ENCODE data around the gene FDX1.
"Not testable (repeated sequence)": the region's sequence is repeated elsewhere in the genome, so short reads cannot be mapped to it uniquely, and the experiment has no call there.

The FDX1 gene

DNA sequence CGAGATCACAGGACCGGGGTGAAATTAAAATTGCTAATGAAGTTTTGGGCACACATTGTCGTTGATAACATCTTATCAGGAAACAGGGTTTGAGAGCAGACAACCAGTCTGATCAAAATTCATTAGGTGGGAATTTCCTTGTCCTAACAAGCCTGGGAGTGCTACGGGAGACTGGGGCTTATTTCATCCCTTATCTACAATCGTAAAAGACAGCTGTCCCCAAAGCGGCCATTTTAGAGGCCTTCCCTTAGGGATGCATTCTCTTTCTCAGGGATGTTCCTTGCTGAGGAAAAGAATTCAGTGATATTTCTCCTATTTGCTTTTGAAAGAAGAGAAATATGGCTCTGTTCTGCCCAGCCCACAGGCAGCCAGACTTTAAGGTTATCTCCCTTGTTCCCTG lies 8.1 kb upstream of the FDX1 start:
- H4K8ac ChIP-seq (ENCODE audit: low read depth, low read length); H2BK5ac ChIP-seq (ENCODE audit: low read depth, low read length, poor library complexity); H3K9me3 ChIP-seq (ENCODE audit: insufficient read depth, low read depth, low read length); DNase-seq; H2BK120ac ChIP-seq (ENCODE audit: insufficient read depth, low read length, poor library complexity); H3K23ac ChIP-seq (ENCODE audit: low read length); H3K18ac ChIP-seq (ENCODE audit: low read length); H3K36me3 ChIP-seq (ENCODE audit: control insufficient read depth in 1 of 2, insufficient read depth in 2 of 2, low read length in 2 of 2); H2AFZ ChIP-seq (ENCODE audit: insufficient read depth, low read length, poor library complexity); H3K14ac ChIP-seq (ENCODE audit: low read length); H3K4me3 ChIP-seq (ENCODE audit: low read depth, low read length); H4K12ac ChIP-seq (ENCODE audit: low read depth, low read length); H3K79me1 ChIP-seq (ENCODE audit: low read length); H3K4me1 ChIP-seq (ENCODE audit: control insufficient read depth in 1 of 2, insufficient read depth in 2 of 2, low read length in 2 of 2); H3K4me2 ChIP-seq (ENCODE audit: low read length); H2BK12ac ChIP-seq (ENCODE audit: low read length); H3K27me3 ChIP-seq (ENCODE audit: insufficient read depth, low read length); H2AK5ac ChIP-seq (ENCODE audit: low read length); H4K91ac ChIP-seq (ENCODE audit: low read depth, low read length); H3K27ac ChIP-seq (ENCODE audit: low read depth, low read length); H3K9ac ChIP-seq (ENCODE audit: low read length); H3K79me2 ChIP-seq (ENCODE audit: control insufficient read depth, insufficient read depth, low read length, poor library complexity); H3K4ac ChIP-seq (ENCODE audit: low read depth, low read length): not testable (repeated sequence)
- WGBS (ENCODE audit: extremely low coverage, insufficient coverage, insufficient read length) = no CpG with 5 or more reads among the region's 6 CpGs

GRCh38 chr11:110422306-110422905 lies 7.3 kb upstream of the FDX1 start:
- no peak overlapping the region for H2BK120ac ChIP-seq (ENCODE audit: insufficient read depth, low read length, poor library complexity)
- H2BK12ac ChIP-seq (ENCODE audit: low read length) = no peak overlapping the region
- H4K91ac ChIP-seq (ENCODE audit: low read depth, low read length) = no peak overlapping the region
- H3K4me2 ChIP-seq (ENCODE audit: low read length) = no peak overlapping the region
- H3K18ac ChIP-seq (ENCODE audit: low read length) = no peak overlapping the region
- H4K12ac ChIP-seq (ENCODE audit: low read depth, low read length) = no peak overlapping the region
- H3K79me2 ChIP-seq (ENCODE audit: control insufficient read depth, insufficient read depth, low read length, poor library complexity) = no peaks in the 10 kb centered on the region
- H3K27ac ChIP-seq (ENCODE audit: low read depth, low read length) = no peak overlapping the region
- no CpG with 5 or more reads among the region's 2 CpGs for WGBS (ENCODE audit: extremely low coverage, insufficient coverage, insufficient read length)
- no peaks in the 10 kb centered on the region for H3K9me3 ChIP-seq (ENCODE audit: insufficient read depth, low read depth, low read length)
- no peaks in the 10 kb centered on the region for H3K79me1 ChIP-seq (ENCODE audit: low read length)
- H3K27me3 ChIP-seq (ENCODE audit: insufficient read depth, low read length) = no peaks in the 10 kb centered on the region
- H2AFZ ChIP-seq (ENCODE audit: insufficient read depth, low read length, poor library complexity) = no peak overlapping the region
- H2AK5ac ChIP-seq (ENCODE audit: low read length) = no peak overlapping the region
- no peak overlapping the region for H3K4me3 ChIP-seq (ENCODE audit: low read depth, low read length)
- no peak overlapping the region for H3K9ac ChIP-seq (ENCODE audit: low read length)
- no peak for DNase-seq
- no peak overlapping the region for H3K14ac ChIP-seq (ENCODE audit: low read length)
- H3K23ac ChIP-seq (ENCODE audit: low read length) = no peak overlapping the region
- no peak overlapping the region for H3K4ac ChIP-seq (ENCODE audit: low read depth, low read length)
- H3K4me1 ChIP-seq (ENCODE audit: control insufficient read depth in 1 of 2, insufficient read depth in 2 of 2, low read length in 2 of 2) = no peaks in the 10 kb centered on the region
- H4K8ac ChIP-seq (ENCODE audit: low read depth, low read length) = no peak overlapping the region
- H3K36me3 ChIP-seq (ENCODE audit: control insufficient read depth in 1 of 2, insufficient read depth in 2 of 2, low read length in 2 of 2) = no peaks in the 10 kb centered on the region
- H2BK5ac ChIP-seq (ENCODE audit: low read depth, low read length, poor library complexity) = no peak overlapping the region

- Histone ChIP-seq H3K27me3 (ENCODE audit: insufficient read depth, low read length) (no peaks in the 10 kb centered on the region), H3K36me3 (ENCODE audit: control insufficient read depth in 1 of 2, insufficient read depth in 2 of 2, low read length in 2 of 2) (no peaks in the 10 kb centered on the region), H4K8ac (ENCODE audit: low read depth, low read length) (no peak overlapping the region), H3K79me1 (ENCODE audit: low read length) (peaks cover 5% of the 10 kb centered on the region), H3K9ac (ENCODE audit: low read length) (no peak overlapping the region), H3K4me1 (ENCODE audit: control insufficient read depth in 1 of 2, insufficient read depth in 2 of 2, low read length in 2 of 2) (no peaks in the 10 kb centered on the region), H3K4me3 (ENCODE audit: low read depth, low read length) (no peak overlapping the region), H2BK5ac (ENCODE audit: low read depth, low read length, poor library complexity) (no peak overlapping the region), H2AFZ (ENCODE audit: insufficient read depth, low read length, poor library complexity) (no peak overlapping the region), H2BK120ac (ENCODE audit: insufficient read depth, low read length, poor library complexity) (no peak overlapping the region), H4K91ac (ENCODE audit: low read depth, low read length) (no peak overlapping the region), H3K4ac (ENCODE audit: low read depth, low read length) (no peak overlapping the region), H4K12ac (ENCODE audit: low read depth, low read length) (no peak overlapping the region), H2BK12ac (ENCODE audit: low read length) (no peak overlapping the region), H3K4me2 (ENCODE audit: low read length) (no peak overlapping the region), H3K27ac (ENCODE audit: low read depth, low read length) (no peak overlapping the region), H3K18ac (ENCODE audit: low read length) (no peak overlapping the region), H3K79me2 (ENCODE audit: control insufficient read depth, insufficient read depth, low read length, poor library complexity) (peaks cover 2% of the 10 kb centered on the region), H3K14ac (ENCODE audit: low read length) (no peak overlapping the region), H3K9me3 (ENCODE audit: insufficient read depth, low read depth, low read length) (no peaks in the 10 kb centered on the region), H2AK5ac (ENCODE audit: low read length) (no peak overlapping the region), H3K23ac (ENCODE audit: low read length) (no peak overlapping the region)
- no CpG with 5 or more reads among the region's 3 CpGs for WGBS (ENCODE audit: extremely low coverage, insufficient coverage, insufficient read length)
- no peak for DNase-seq
Observed at GRCh38 chr11:110424775-110425444, 4.8 kb upstream of the FDX1 start.

DNA sequence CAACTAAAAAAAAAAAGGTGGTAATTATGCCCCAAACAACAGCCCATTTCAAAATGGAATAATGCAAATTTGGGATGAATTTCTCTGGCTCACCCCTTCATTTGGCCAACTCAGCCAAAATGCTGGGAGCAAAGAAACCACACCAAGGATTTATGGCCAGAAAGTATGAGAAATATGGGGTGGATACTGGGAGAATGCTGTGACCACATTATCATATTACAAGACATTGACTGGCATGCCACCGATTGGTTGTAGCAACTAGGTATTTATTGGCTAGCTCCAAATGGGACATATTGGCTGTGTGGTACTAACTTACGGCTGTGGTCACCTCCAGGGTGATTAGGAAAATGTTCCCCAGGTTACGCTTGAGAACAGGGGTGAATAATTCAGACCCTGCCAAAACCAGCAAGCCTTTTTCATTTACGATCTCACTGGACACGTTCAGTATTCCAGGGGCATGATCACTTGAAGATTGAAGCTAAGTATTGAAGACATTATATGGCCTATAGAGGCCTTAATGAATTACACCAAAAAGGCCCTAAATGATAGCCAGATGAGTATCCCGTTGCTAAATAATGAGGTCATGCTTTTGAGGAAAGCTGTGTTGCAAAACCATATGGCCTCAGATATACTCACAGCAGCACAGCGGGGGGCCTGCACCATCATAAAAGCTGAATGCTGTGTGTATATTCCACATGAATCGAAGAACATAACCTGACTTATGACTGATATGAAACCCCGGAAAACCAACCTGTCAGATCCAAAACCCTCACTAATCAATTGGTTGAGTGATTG lies 3.8 kb upstream of the FDX1 start:
- Histone ChIP-seq H3K9ac (ENCODE audit: low read length) (no peak overlapping the region), H2BK120ac (ENCODE audit: insufficient read depth, low read length, poor library complexity) (no peak overlapping the region), H2AFZ (ENCODE audit: insufficient read depth, low read length, poor library complexity) (no peak overlapping the region), H3K79me1 (ENCODE audit: low read length) (peaks cover 15% of the 10 kb centered on the region), H3K9me3 (ENCODE audit: insufficient read depth, low read depth, low read length) (no peaks in the 10 kb centered on the region), H2AK5ac (ENCODE audit: low read length) (no peak overlapping the region), H3K18ac (ENCODE audit: low read length) (no peak overlapping the region), H3K4ac (ENCODE audit: low read depth, low read length) (no peak overlapping the region), H4K91ac (ENCODE audit: low read depth, low read length) (no peak overlapping the region), H3K36me3 (ENCODE audit: control insufficient read depth in 1 of 2, insufficient read depth in 2 of 2, low read length in 2 of 2) (no peaks in the 10 kb centered on the region), H3K4me3 (ENCODE audit: low read depth, low read length) (no peak overlapping the region), H2BK12ac (ENCODE audit: low read length) (no peak overlapping the region), H2BK5ac (ENCODE audit: low read depth, low read length, poor library complexity) (no peak overlapping the region), H4K12ac (ENCODE audit: low read depth, low read length) (no peak overlapping the region), H3K79me2 (ENCODE audit: control insufficient read depth, insufficient read depth, low read length, poor library complexity) (peaks cover 12% of the 10 kb centered on the region), H3K4me2 (ENCODE audit: low read length) (no peak overlapping the region), H3K27ac (ENCODE audit: low read depth, low read length) (no peak overlapping the region), H3K23ac (ENCODE audit: low read length) (no peak overlapping the region), H4K8ac (ENCODE audit: low read depth, low read length) (no peak overlapping the region), H3K4me1 (ENCODE audit: control insufficient read depth in 1 of 2, insufficient read depth in 2 of 2, low read length in 2 of 2) (no peaks in the 10 kb centered on the region), H3K27me3 (ENCODE audit: insufficient read depth, low read length) (no peaks in the 10 kb centered on the region), H3K14ac (ENCODE audit: low read length) (no peak overlapping the region)
- WGBS (ENCODE audit: extremely low coverage, insufficient coverage, insufficient read length) = no CpG with 5 or more reads among the region's 9 CpGs
- DNase-seq = peak; percentile 24 to 29
